Endothelial cell of umbilical vein (primary cell): ENCODE results near the gene DUSP19. TPM values are rescaled to one million over a fixed set of nuclear protein-coding genes. Genes with fewer than 3 reads are reported as not detected.

Source experiments
- BruUV-seq: library from RNA; stranded (reverse); fragments of 400-500 nt; replicated peaks from 2 replicates; lab custom pipeline; 2021; lab: Mats Ljungman, UMichigan
- CTCF ChIA-PET: fragments of 300-600, 350-600 bp; sonication (Branson Sonifier 250); formaldehyde crosslinking; loops from one replicate; lab custom pipeline; 2021; ENCODE audit warnings: antibody characterized with exemption, inconsistent platforms; lab: Charles Lee
- POLR2A ChIA-PET: fragments of 300-600, 350-600 bp; sonication (Branson Sonifier 250); formaldehyde crosslinking; loops from one replicate; lab custom pipeline; 2021; ENCODE audit warnings: antibody characterized with exemption, inconsistent platforms; lab: Charles Lee
- DNase-seq: peaks from one replicate; pipeline ENCODE4 v3.0.0-alpha.2; 2011; ENCODE audit warnings: low read depth, low spot score
- FAIRE-seq: peaks from 2 replicates; lab custom pipeline; 2011; peaks lifted over from hg19 to GRCh38; lab: Jason Lieb, UNC
- H2AFZ ChIP-seq: 2 replicates; pipeline ENCODE4 v1.6.0; 2012; ENCODE audit warnings: low read depth, low read length, control low read depth, inconsistent platforms
- H3K27ac ChIP-seq: 2 replicates; pipeline ENCODE4 v1.5.1; 2011; ENCODE audit warnings: low read depth, mild to moderate bottlenecking, control low read depth, low read length, moderate library complexity; ENCODE audit not compliant: insufficient read depth
- H3K27me3 ChIP-seq, 2 experiments: 2 replicates each; pipeline versions ENCODE4 v1.6.0 to v1.6.1; 2011; ENCODE audit warnings: low read length in 2 of 2, mixed read lengths in 1 of 2; ENCODE audit not compliant: control insufficient read depth in 2 of 2, insufficient read depth in 2 of 2
- H3K36me3 ChIP-seq, 2 experiments: 2 replicates in 1 of 2; 3 replicates in 1 of 2; pipeline ENCODE4 v1.5.1; 2011; ENCODE audit warnings: low read length in 2 of 2, mild to moderate bottlenecking in 1 of 2, moderate library complexity in 1 of 2; ENCODE audit not compliant: control insufficient read depth in 2 of 2, insufficient read depth in 2 of 2; ENCODE audit errors: extremely low read depth in 1 of 2
- H3K4me1 ChIP-seq: 3 replicates; pipeline ENCODE4 v1.5.1; 2011; ENCODE audit warnings: mild to moderate bottlenecking, low read length; ENCODE audit not compliant: control insufficient read depth, insufficient read depth; ENCODE audit errors: extremely low read depth
- H3K4me2 ChIP-seq: 2 replicates; pipeline ENCODE4 v1.6.1; 2011; ENCODE audit warnings: low read length, control low read depth, mixed read lengths; ENCODE audit not compliant: insufficient read depth
- H3K4me3 ChIP-seq, 3 experiments: fragments of 200-600 bp in 1 of 3; sonication (generic), shearing (Covaris generic) in 1 of 3; replicated peaks in 1 of 3; 2 replicates each; pipeline ENCODE4 v1.5.1; 2011 to 2016; ENCODE audit warnings: control low read depth in 3 of 3, low read length in 3 of 3, mild to moderate bottlenecking in 2 of 3, inconsistent platforms in 1 of 3, low read depth in 1 of 3, moderate library complexity in 1 of 3; ENCODE audit not compliant: insufficient read depth in 1 of 3
- H3K79me2 ChIP-seq: 2 replicates; pipeline ENCODE4 v1.6.0; 2012; ENCODE audit warnings: low read length, inconsistent platforms; ENCODE audit not compliant: control insufficient read depth, insufficient read depth
- H3K9ac ChIP-seq: replicated peaks from 2 replicates; pipeline ENCODE3; 2011; ENCODE audit warnings: low read length, control low read depth; ENCODE audit not compliant: insufficient read depth; ENCODE audit errors: extremely low read depth
- H3K9me1 ChIP-seq: replicated peaks from 3 replicates; pipeline ENCODE4 v1.6.0; 2011; ENCODE audit warnings: mild to moderate bottlenecking, low read length; ENCODE audit not compliant: control insufficient read depth, insufficient read depth; ENCODE audit errors: extremely low read depth
- H3K9me3 ChIP-seq: replicated peaks from 2 replicates; pipeline ENCODE4 v1.5.1; 2012; ENCODE audit warnings: low read length, inconsistent platforms; ENCODE audit not compliant: control insufficient read depth, insufficient read depth
- H4K20me1 ChIP-seq: replicated peaks from 2 replicates; pipeline ENCODE3; 2011; ENCODE audit warnings: mild to moderate bottlenecking, low read length; ENCODE audit not compliant: control insufficient read depth, insufficient read depth; ENCODE audit errors: extremely low read depth
- CTCF ChIP-seq, 2 donors: IDR thresholded peaks; 1 replicate in 1 of 2; 2 replicates in 1 of 2; pipeline ENCODE4 v1.5.1; 2011; ENCODE audit warnings: low read length in 2 of 2, mild to moderate bottlenecking in 2 of 2, moderate library complexity in 2 of 2, control low read depth in 1 of 2, inconsistent platforms in 1 of 2, low read depth in 1 of 2; ENCODE audit not compliant: insufficient read depth in 1 of 2; ENCODE audit errors: extremely low read depth in 1 of 2
- EZH2 ChIP-seq: IDR thresholded peaks from 2 replicates; pipeline ENCODE4 v1.6.1; 2012; ENCODE audit warnings: borderline replicate concordance, low read depth, mild to moderate bottlenecking, moderate library complexity, low read length, inconsistent platforms; ENCODE audit not compliant: severe bottlenecking
- FOS ChIP-seq: IDR thresholded peaks from 2 replicates; pipeline ENCODE4 v1.6.1; 2011; ENCODE audit warnings: mild to moderate bottlenecking, low read length, moderate library complexity, borderline replicate concordance; ENCODE audit not compliant: insufficient read depth
- GATA2 ChIP-seq: IDR thresholded peaks from 2 replicates; pipeline ENCODE4 v1.7.0; 2011; ENCODE audit warnings: low read depth, mild to moderate bottlenecking, moderate library complexity, mixed read lengths, low read length; ENCODE audit not compliant: insufficient read length, insufficient read depth
- JUN ChIP-seq: IDR thresholded peaks from 2 replicates; pipeline ENCODE4 v1.6.1; 2011; ENCODE audit warnings: borderline replicate concordance, low read depth; ENCODE audit not compliant: insufficient read length, insufficient read depth
- MAX ChIP-seq: IDR thresholded peaks from 2 replicates; pipeline ENCODE4 v1.6.1; 2011; ENCODE audit not compliant: insufficient read depth, insufficient read length
- MYC ChIP-seq: IDR thresholded peaks from one replicate; pipeline ENCODE4 v1.6.1; 2011; ENCODE audit warnings: mild to moderate bottlenecking, low read depth, low read length
- POLR2A ChIP-seq: IDR thresholded peaks from 2 replicates; pipeline ENCODE4 v1.6.1; 2012; ENCODE audit warnings: low read depth, mild to moderate bottlenecking, control low read depth, low read length
- POLR2AphosphoS5 ChIP-seq: IDR thresholded peaks from 2 replicates; pipeline ENCODE4 v1.6.1; 2012; ENCODE audit warnings: low read depth, mild to moderate bottlenecking, control low read depth, low read length, moderate library complexity; ENCODE audit not compliant: insufficient read depth
- dilution Hi-C: fragments of 300-500 bp; cut with MboI; formaldehyde crosslinking; loops from one replicate; pipeline ENCODE4 v1.15.0; 2019; ENCODE audit warnings: low sequenced_read_pairs; ENCODE audit not compliant: extremely low pct_ligation_motif_present
- intact Hi-C: fragments of 100-400 bp; cut with micrococcal nuclease; formaldehyde crosslinking; loops from one replicate; pipeline ENCODE4 v1.10.0; 2022
- polyA plus RNA-seq, 4 experiments: library from polyadenylated mRNA; depleted of rRNA in 3 of 4; stranded (reverse) in 3 of 4; unstranded in 1 of 4; fragments of >200 nt; gene quantifications; 2 replicates each; pipeline versions ENCODE4 v1.2.1 to v1.2.3, GENCODE V29; 2011 to 2012; ENCODE audit warnings: missing spikeins in 1 of 4
- total RNA-seq: library from RNA; stranded (reverse); gene quantifications from 2 replicates; pipeline ENCODE4 v1.2.3, GENCODE V29; 2021

DUSP19 gene
- total and polyA plus RNA-seq, 2 donors (not counting 3 experiments of a cell fraction or from before 2014, with no cell fraction given), result 0.69 to 1.9 TPM

- H3K27me3 ChIP-seq, result peaks cover 2 to 11% of the 10 kb centered on the region in 2 experiments
- H3K9me3 ChIP-seq, result no peaks in the 10 kb centered on the region
- no peak overlapping the region for H3K27ac ChIP-seq
- FAIRE-seq, result no peak
- no peaks in the 10 kb centered on the region for H3K79me2 ChIP-seq
- ChIA-PET CTCF (interaction anchor here (0.9 to 3.7 kb wide), 4 partner anchors 8 to 180 kb away, joined by 3 to 20 read pairs (median 5); partner anchors contain the start of gene DUSP19), POLR2A (no interaction called here)
- no peak overlapping the region for H3K9ac ChIP-seq
- intact Hi-C loops (no loop called here), dilution Hi-C loops (no loop called here)
- H4K20me1 ChIP-seq, result no peaks in the 10 kb centered on the region
- no TSS peak for BruUV-seq
- H3K4me3 ChIP-seq, result no peak overlapping the region
- H3K36me3 ChIP-seq, result no peaks in the 10 kb centered on the region
- no peak overlapping the region for H2AFZ ChIP-seq
- no peak for DNase-seq
- no peaks in the 10 kb centered on the region for H3K4me1 ChIP-seq
- TF ChIP-seq POLR2A (no peak), POLR2AphosphoS5 (no peak), CTCF (IDR thresholded peaks at IDR 0.05; ENCODE audit: extremely low read depth in 1 of 2, insufficient read depth in 1 of 2, low read depth in 1 of 2, low read length in 2 of 2) (no peak), GATA2 (no peak), FOS (no peak), EZH2 (no peak), JUN (no peak), MAX (no peak), MYC (no peak)
- H3K9me1 ChIP-seq, result no peaks in the 10 kb centered on the region
- no peak overlapping the region for H3K4me2 ChIP-seq
These were observed 10.0 kb upstream of the DUSP19 start for GRCh38 chr2:183068561-183068960.
